Lung (tissue), 12 donors: Measurements from ENCODE around the gene PSMB10. TPM values are rescaled to one million over a fixed set of nuclear protein-coding genes. Genes with fewer than 3 reads are reported as not detected.
"Not testable (repeated sequence)": the region's sequence is repeated elsewhere in the genome, so short reads cannot be mapped to it uniquely, and the experiment has no call there.

Source experiments
- ATAC-seq: fragments of 200-7000 bp; cut with Tn5 transposase; one replicate; pipeline ENCODE4 v1.9.1; 2020; ENCODE audit warnings: moderate number of reproducible peaks; ENCODE audit not compliant: insufficient read depth, low FRiP score
- DNase-seq, 3 donors: peaks; one replicate each; pipeline ENCODE4 v3.0.0-alpha.2; 2013 to 2017
- H3K27ac ChIP-seq, 2 donors: one replicate each; pipeline ENCODE4 v1.5.1; 2013; ENCODE audit warnings: mild to moderate bottlenecking in 2 of 2, moderate library complexity in 2 of 2, control low read depth in 1 of 2, inconsistent platforms in 1 of 2, low read depth in 1 of 2, low read length in 1 of 2
- H3K27me3 ChIP-seq, 3 donors: one replicate each; pipeline ENCODE4 v1.5.1; 2013; ENCODE audit warnings: low read length in 2 of 3; ENCODE audit not compliant: control insufficient read depth in 3 of 3, insufficient read depth in 3 of 3
- H3K36me3 ChIP-seq, 4 donors: one replicate each; pipeline ENCODE4 v1.5.1; 2013; ENCODE audit warnings: low read length in 4 of 4, mild to moderate bottlenecking in 1 of 4, moderate library complexity in 1 of 4; ENCODE audit not compliant: control insufficient read depth in 4 of 4, insufficient read depth in 4 of 4
- H3K4me1 ChIP-seq, 5 donors: one replicate each; pipeline ENCODE4 v1.5.1; 2013; ENCODE audit warnings: low read length in 5 of 5, mild to moderate bottlenecking in 2 of 5, moderate library complexity in 1 of 5; ENCODE audit not compliant: control insufficient read depth in 5 of 5, insufficient read depth in 5 of 5
- H3K4me3 ChIP-seq: one replicate; pipeline ENCODE4 v1.5.1; 2013; ENCODE audit warnings: mild to moderate bottlenecking, control low read depth, moderate library complexity
- H3K9ac ChIP-seq, 2 donors: one replicate each; pipeline ENCODE4 v1.5.1; 2013; ENCODE audit warnings: low read length in 2 of 2, control low read depth in 1 of 2; ENCODE audit not compliant: insufficient read depth in 1 of 2
- H3K9me3 ChIP-seq, 4 donors: one replicate each; pipeline ENCODE4 v1.5.1; 2013; ENCODE audit warnings: low read length in 3 of 4, mild to moderate bottlenecking in 1 of 4, moderate library complexity in 1 of 4; ENCODE audit not compliant: control insufficient read depth in 4 of 4, insufficient read depth in 3 of 4
- CTCF ChIP-seq: IDR thresholded peaks from 2 replicates; pipeline ENCODE4 v1.5.1; 2012; ENCODE audit warnings: mild to moderate bottlenecking; ENCODE audit errors: control extremely low read depth, extremely low read depth
- WGBS, 2 donors: extraction: QIAGEN DNeasy Blood & Tissue Kit; methylation state at CpG; one replicate each; pipeline ENCODE4 v1.1.7; 2013; 5-methylcytosine and 5-hydroxymethylcytosine counted together
- polyA plus RNA-seq, 2 donors: library from polyadenylated mRNA; stranded (reverse); fragments of 200-250 nt; gene quantifications; one replicate each; pipeline ENCODE4 v1.2.1, GENCODE V29; 2013
- total RNA-seq, 2 donors: library from RNA; depleted of rRNA in 1 of 2; stranded (reverse); fragments of >200 nt in 1 of 2; gene quantifications; one replicate each; pipeline ENCODE4 v1.2.1, GENCODE V29; 2014 to 2021
- donor health status: control.
- donor health status: control.
- donor health status: Bipolar disorder and iron deficiency.
- donor health status: healthy.
- donor health status: DM: yes; HTN: yes; CAD: no.

PSMB10 gene
- total and polyA plus RNA-seq, 4 donors, result 36.6 to 186 (median 112) TPM

DNA sequence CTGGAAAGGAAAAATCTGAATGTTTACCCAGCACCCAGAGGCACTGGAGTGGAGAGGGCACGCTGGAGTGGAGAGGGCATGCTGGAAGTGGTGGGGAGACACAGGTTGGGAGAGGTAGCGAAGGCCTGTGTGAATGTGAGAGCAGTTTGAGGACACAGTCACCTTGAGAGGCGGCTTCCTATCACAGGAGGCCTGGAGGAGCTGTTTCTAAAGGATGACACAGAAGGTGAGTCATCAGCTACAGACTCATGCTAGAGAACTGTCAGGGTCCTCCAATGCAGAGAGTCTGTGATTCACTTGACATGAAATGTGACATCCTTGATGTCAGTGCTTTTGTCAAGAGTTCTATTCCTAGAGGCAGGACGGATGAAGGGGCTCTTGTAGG is 18.8 kb downstream of the PSMB10 start:
- DNase-seq (no peak), ATAC-seq (peak; percentile 35)
- Histone ChIP-seq H3K9me3 (no peaks in the 10 kb centered on the region), H3K36me3 (peaks cover 0 to 28% (median 21%) of the 10 kb centered on the region in 4 donors), H3K4me3 (no peak overlapping the region), H3K4me1 (peaks cover 0 to 15% (median 3%) of the 10 kb centered on the region in 5 donors), H3K27me3 (no peaks in the 10 kb centered on the region), H3K27ac (peak overlapping the region; percentile 40 to 92), H3K9ac (no peak overlapping the region)
- 65 to 86% methylated on average over 4 of the region's 4 CpGs for WGBS, 2 donors
- no peak for TF ChIP-seq CTCF

DNA sequence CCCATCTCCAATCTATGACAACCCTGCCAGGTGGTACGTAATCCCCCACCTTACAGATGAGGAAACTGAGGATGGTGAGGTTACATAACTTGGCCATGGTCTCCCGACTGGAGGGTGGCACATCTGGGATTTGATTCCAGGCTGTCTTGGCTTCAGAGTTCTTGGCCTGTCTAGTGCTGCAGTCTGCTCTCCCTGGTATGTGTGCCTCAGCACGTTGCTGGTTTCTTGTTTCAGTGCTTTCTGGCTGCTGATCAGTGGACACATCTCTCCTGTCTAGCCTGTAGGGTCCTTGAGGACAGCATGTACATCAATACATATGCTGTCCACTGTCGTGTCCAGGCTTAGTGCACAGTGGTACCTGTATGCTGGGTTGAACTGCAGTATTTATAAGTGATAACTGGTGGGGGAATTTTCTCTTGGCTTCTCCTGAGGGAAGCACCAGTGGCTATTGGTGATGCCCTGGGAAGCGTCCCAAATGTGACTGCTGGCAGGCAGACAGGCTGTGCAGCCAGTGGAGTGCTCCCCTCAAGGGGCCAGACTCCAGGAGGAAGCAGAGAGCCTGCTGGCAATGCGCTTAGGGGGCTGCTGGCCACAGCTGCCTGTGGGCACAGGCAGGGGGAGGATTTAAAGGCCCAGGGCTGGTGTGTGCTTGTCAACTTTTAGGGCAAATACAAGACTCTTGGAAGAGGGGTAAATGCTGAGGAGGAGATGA is 19.4 kb downstream of the PSMB10 start:
- peaks cover 0 to 14% (median 3%) of the 10 kb centered on the region in 5 donors for H3K4me1 ChIP-seq
- WGBS, 2 donors, result 63 to 73% methylated on average over 6 of the region's 6 CpGs

DNA sequence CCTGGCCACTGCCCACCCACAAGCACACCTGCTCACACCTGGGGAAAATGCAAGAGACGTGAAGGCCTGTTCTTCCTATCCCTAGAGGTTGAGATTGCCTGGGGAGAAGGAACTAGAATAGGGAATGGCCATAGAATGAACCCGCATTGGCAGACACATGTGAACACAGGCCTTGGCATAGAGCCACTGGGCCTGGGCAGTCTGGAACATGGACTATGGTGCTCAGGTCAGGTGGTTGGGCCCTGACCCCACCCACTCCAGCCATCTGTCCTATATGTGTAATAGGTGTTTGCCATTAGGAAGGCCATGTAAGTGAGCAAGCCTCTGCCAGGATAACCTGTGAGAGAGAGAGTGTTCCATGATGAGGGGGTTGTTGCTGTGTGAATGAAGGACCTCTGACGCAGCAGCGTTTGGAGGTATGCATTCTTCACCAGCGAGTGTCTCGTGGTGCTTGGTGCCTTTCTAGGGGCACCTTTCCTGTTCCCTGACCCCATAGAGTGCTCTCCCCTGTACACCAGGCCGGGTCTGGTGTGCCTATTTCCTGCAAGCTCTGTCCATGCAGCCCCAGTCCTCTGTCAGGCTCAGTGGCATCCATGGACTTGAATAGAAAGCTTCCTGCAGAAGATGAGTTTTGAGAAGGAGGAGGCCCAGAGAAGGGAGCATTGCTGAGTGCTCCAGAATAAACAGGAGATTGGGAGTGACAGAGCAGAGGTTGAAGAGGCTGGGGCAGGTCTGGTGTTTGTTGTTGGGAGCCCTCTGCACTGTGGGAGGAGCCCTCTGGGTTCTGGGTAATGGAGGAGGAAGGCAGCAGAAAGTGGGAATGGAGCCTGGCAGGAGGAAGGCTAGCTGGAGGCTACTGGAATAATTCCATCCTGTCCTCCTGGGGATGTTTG is 20.6 kb downstream of the PSMB10 start:
- peak overlapping the region in 1 of 2 donors; percentile 92 for H3K27ac ChIP-seq
- H3K9me3 ChIP-seq, result no peaks in the 10 kb centered on the region
- H3K36me3 ChIP-seq, result peaks cover 0 to 34% (median 21%) of the 10 kb centered on the region in 4 donors
- TF ChIP-seq CTCF, result no peak
- 77 to 94% methylated on average over 7 of the region's 7 CpGs for WGBS, 2 donors
- no peaks in the 10 kb centered on the region for H3K27me3 ChIP-seq
- ATAC-seq (no peak), DNase-seq (no peak)
- H3K4me3 ChIP-seq, result no peak overlapping the region
- no peak overlapping the region for H3K9ac ChIP-seq
- H3K4me1 ChIP-seq, result peaks cover 0 to 14% (median 3%) of the 10 kb centered on the region in 5 donors

More for the DNA sequence above, 19.4 kb downstream of the PSMB10 start:
- no peaks in the 10 kb centered on the region for H3K9me3 ChIP-seq
- H3K27ac ChIP-seq, result peak overlapping the region; percentile 40 to 92
- H3K9ac ChIP-seq, result no peak overlapping the region
- no peak for TF ChIP-seq CTCF
- no peaks in the 10 kb centered on the region for H3K27me3 ChIP-seq
- ATAC-seq (no peak), DNase-seq (no peak)
- peaks cover 0 to 26% (median 21%) of the 10 kb centered on the region in 4 donors for H3K36me3 ChIP-seq
- no peak overlapping the region for H3K4me3 ChIP-seq

DNA sequence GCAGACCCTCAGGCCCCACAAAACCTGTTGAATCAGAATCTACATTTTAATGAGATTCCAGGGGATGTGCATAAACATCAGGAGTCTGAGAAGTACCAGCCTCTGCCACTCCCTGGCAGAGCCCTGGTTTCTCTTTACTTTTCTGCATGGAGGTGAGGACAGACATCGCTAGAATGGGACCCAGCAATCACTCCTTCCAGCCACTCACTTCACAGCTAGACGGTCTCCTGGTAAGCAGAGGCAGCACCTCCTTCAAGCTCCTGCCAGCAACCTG is 21.2 kb downstream of the PSMB10 start:
- 61 to 100% methylated on average over 1 to 2 of the region's 2 CpGs for WGBS, 2 donors
- not testable (repeated sequence) for DNase-seq, H3K4me3 ChIP-seq, H3K27ac ChIP-seq, H3K9me3 ChIP-seq, H3K27me3 ChIP-seq, H3K9ac ChIP-seq, ATAC-seq
- H3K4me1 ChIP-seq, result peaks cover 0 to 15% (median 3%) of the 10 kb centered on the region in 5 donors
- H3K36me3 ChIP-seq, result peaks cover 0 to 38% (median 24%) of the 10 kb centered on the region in 4 donors
